Loucy (cell line): ENCODE data around the gene GMEB2.
"Not testable (repeated sequence)": the region's sequence is repeated elsewhere in the genome, so short reads cannot be mapped to it uniquely, and the experiment has no call there.

Experiments used
- EZH2phosphoT487 ChIP-seq: fragments of 200-600 bp; IDR thresholded peaks from 2 replicates; pipeline ENCODE4 v1.6.1; 2018; ENCODE audit warnings: antibody characterized with exemption, mild to moderate bottlenecking, moderate library complexity, borderline replicate concordance
- TF ChIP-seq, protein P1 (sequence below): fragments of 200-600 bp; sonication (generic); conservative IDR thresholded peaks from 2 replicates; pipeline ENCODE4 v1.5.1; 2014; ENCODE audit warnings: mild to moderate bottlenecking, antibody characterized with exemption, low read length

DNA sequence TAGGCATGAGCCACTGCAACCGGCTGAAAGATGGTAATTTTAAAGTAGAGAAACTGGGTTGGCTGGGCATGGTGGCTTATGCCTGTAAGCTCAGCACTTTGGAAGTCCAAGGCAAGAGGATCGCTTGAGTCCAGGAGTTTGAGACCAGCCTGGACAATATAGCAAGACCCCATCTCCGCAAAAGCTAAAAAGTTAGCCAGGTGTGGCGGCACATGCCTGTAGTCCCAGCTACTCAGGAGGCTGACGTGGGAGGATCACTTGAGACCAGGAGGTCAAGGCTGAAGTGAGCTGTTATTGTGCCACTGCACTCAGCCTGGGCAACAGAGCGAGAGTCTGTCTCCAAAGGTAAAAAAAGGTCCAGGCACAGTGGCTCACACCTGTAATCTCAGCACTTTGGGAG, 4.1 kb upstream of the GMEB2 start:
- TF ChIP-seq, protein P1, sequence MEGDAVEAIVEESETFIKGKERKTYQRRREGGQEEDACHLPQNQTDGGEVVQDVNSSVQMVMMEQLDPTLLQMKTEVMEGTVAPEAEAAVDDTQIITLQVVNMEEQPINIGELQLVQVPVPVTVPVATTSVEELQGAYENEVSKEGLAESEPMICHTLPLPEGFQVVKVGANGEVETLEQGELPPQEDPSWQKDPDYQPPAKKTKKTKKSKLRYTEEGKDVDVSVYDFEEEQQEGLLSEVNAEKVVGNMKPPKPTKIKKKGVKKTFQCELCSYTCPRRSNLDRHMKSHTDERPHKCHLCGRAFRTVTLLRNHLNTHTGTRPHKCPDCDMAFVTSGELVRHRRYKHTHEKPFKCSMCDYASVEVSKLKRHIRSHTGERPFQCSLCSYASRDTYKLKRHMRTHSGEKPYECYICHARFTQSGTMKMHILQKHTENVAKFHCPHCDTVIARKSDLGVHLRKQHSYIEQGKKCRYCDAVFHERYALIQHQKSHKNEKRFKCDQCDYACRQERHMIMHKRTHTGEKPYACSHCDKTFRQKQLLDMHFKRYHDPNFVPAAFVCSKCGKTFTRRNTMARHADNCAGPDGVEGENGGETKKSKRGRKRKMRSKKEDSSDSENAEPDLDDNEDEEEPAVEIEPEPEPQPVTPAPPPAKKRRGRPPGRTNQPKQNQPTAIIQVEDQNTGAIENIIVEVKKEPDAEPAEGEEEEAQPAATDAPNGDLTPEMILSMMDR = not testable (repeated sequence)
- not testable (repeated sequence) for TF ChIP-seq EZH2phosphoT487
